Gastrocnemius medialis (tissue), 4 donors: ENCODE results near the gene DNAJB6. TPM values are rescaled to one million over a fixed set of nuclear protein-coding genes. Genes with fewer than 3 reads are reported as not detected.

Experiments used
- ATAC-seq, 2 donors: fragments of 150-250 bp; one replicate each; pipeline ENCODE4 v1.9.1; 2016
- DNase-seq, 2 donors: peaks; one replicate each; pipeline ENCODE4 v3.0.0-alpha.2; 2019
- H3K27ac ChIP-seq, 4 donors: fragments of 200-600 bp; sonication (generic); 1 replicate in 1 of 4; 2 replicates in 3 of 4; pipeline ENCODE4 v1.5.1; 2016 to 2018; ENCODE audit warnings: mild to moderate bottlenecking in 2 of 4, moderate library complexity in 1 of 4
- H3K27me3 ChIP-seq, 3 donors: fragments of 200-600 bp; sonication (generic) in 2 of 3; 1 replicate in 1 of 3; 2 replicates in 2 of 3; pipeline versions ENCODE4 v1.5.1 to v1.6.0; 2016 to 2019; ENCODE audit warnings: mild to moderate bottlenecking in 1 of 3, moderate library complexity in 1 of 3
- H3K36me3 ChIP-seq, 2 donors: fragments of 200-600 bp; sonication (generic) in 1 of 2; one replicate each; pipeline ENCODE4 v1.5.1; 2017 to 2018
- H3K4me1 ChIP-seq, 2 donors: fragments of 200-600 bp; sonication (generic) in 1 of 2; one replicate each; pipeline ENCODE4 v1.5.1; 2016 to 2017; ENCODE audit warnings: mild to moderate bottlenecking in 2 of 2
- H3K4me3 ChIP-seq, 4 donors: fragments of 200-600 bp; sonication (generic) in 3 of 4; 1 replicate in 1 of 4; 2 replicates in 3 of 4; pipeline ENCODE4 v1.5.1; 2016 to 2019; ENCODE audit warnings: mild to moderate bottlenecking in 2 of 4
- H3K9me3 ChIP-seq, 3 donors: fragments of 200-600 bp; sonication (generic) in 2 of 3; 1 replicate in 1 of 3; 2 replicates in 2 of 3; pipeline ENCODE4 v1.5.1; 2016 to 2019
- POLR2A ChIP-seq, 2 donors: fragments of 450-650 bp; IDR thresholded peaks; one replicate each; pipeline ENCODE4 v1.6.1; 2017; ENCODE audit warnings: antibody characterized with exemption in 2 of 2, mild to moderate bottlenecking in 2 of 2, moderate library complexity in 2 of 2
- in situ Hi-C, 4 donors: fragments of 200-750 bp; cut with MboI; loops; one replicate each; pipeline versions ENCODE4 v1.15.0 to v1.8.0; 2017; ENCODE audit warnings: low sequenced_read_pairs in 4 of 4
- intact Hi-C: fragments of 100-400 bp; cut with DNase I; formaldehyde crosslinking; loops from one replicate; pipeline ENCODE4 v1.15.1; 2023; ENCODE audit warnings: low total_unique reads
- total RNA-seq, 4 donors: library from RNA; depleted of rRNA; stranded (reverse); fragments of >200 nt; gene quantifications; one replicate each; pipeline versions ENCODE4 v1.1.0 to v1.2.3, GENCODE V29; 2016
- TF ChIP-seq, protein P1 (sequence below), 5 experiments: fragments of 450-650 bp in 3 of 5; fragments of 200-600 bp in 2 of 5; sonication (generic) in 2 of 5; IDR thresholded peaks in 4 of 5; conservative IDR thresholded peaks in 1 of 5; 1 replicate in 4 of 5; 2 replicates in 1 of 5; pipeline ENCODE4 v1.5.1; 2016 to 2019; ENCODE audit warnings: antibody characterized with exemption in 5 of 5, mild to moderate bottlenecking in 3 of 5, moderate library complexity in 3 of 5

Gene DNAJB6
- 100 to 1,000 TPM; 130 to 269 (median 188) TPM for total RNA-seq

GRCh38 chr7:157336383-157337315, at the start of gene DNAJB6:
TSS of gene DNAJB6 (plus strand) at chr7:157337004. CDS start at chr7:157358573, 21,569 bp downstream.
- peak; percentile 99 for TF ChIP-seq POLR2A (IDR thresholded peaks at IDR 0.05)
- TF ChIP-seq, protein P1, sequence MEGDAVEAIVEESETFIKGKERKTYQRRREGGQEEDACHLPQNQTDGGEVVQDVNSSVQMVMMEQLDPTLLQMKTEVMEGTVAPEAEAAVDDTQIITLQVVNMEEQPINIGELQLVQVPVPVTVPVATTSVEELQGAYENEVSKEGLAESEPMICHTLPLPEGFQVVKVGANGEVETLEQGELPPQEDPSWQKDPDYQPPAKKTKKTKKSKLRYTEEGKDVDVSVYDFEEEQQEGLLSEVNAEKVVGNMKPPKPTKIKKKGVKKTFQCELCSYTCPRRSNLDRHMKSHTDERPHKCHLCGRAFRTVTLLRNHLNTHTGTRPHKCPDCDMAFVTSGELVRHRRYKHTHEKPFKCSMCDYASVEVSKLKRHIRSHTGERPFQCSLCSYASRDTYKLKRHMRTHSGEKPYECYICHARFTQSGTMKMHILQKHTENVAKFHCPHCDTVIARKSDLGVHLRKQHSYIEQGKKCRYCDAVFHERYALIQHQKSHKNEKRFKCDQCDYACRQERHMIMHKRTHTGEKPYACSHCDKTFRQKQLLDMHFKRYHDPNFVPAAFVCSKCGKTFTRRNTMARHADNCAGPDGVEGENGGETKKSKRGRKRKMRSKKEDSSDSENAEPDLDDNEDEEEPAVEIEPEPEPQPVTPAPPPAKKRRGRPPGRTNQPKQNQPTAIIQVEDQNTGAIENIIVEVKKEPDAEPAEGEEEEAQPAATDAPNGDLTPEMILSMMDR (IDR thresholded peaks at IDR 0.05 in 4 of 5, conservative IDR thresholded peaks at IDR 0.05 in 1 of 5), result no peak

GRCh38 chr7:157291404-157292080, 45.3 kb upstream of the DNAJB6 start:
- Histone ChIP-seq H3K27me3 (peaks cover 0 to 3% (median 0%) of the 10 kb centered on the region in 3 donors), H3K36me3 (no peaks in the 10 kb centered on the region), H3K27ac (no peak overlapping the region), H3K4me1 (no peaks in the 10 kb centered on the region), H3K4me3 (no peak overlapping the region), H3K9me3 (no peaks in the 10 kb centered on the region)
- ATAC-seq, result no peak
- TF ChIP-seq, protein P1 (IDR thresholded peaks at IDR 0.05 in 4 of 5, conservative IDR thresholded peaks at IDR 0.05 in 1 of 5), result no peak
- TF ChIP-seq POLR2A (IDR thresholded peaks at IDR 0.05), result no peak
- no peak for DNase-seq
- in situ Hi-C loops, result no loop called here
- intact Hi-C loops, result no loop called here

More at GRCh38 chr7:157336383-157337315, at the start of gene DNAJB6:
- Histone ChIP-seq H3K27ac (peak within 1 kb of the TSS; percentile 96 to 100 (median 96)), H3K4me1 (peaks cover 35 to 38% of the 10 kb centered on the region in 2 donors), H3K9me3 (no peaks in the 10 kb centered on the region), H3K36me3 (no peaks in the 10 kb centered on the region), H3K27me3 (no peaks in the 10 kb centered on the region), H3K4me3 (peak within 1 kb of the TSS; percentile 83 to 99 (median 84))
- in situ Hi-C loops (loop anchor here in 1 of 4 donors (10.0 kb wide), 1 partner anchor 48 kb away; no protein-coding TSS in a partner anchor), intact Hi-C loops (loop anchor here (1.0 to 5.0 kb wide), 5 partner anchors 64 to 444 kb away; partner anchors contain the start of genes LMBR1 and UBE3C)
- DNase-seq (peak; percentile 90 to 91), ATAC-seq (peak; percentile 79 to 85)

DNA sequence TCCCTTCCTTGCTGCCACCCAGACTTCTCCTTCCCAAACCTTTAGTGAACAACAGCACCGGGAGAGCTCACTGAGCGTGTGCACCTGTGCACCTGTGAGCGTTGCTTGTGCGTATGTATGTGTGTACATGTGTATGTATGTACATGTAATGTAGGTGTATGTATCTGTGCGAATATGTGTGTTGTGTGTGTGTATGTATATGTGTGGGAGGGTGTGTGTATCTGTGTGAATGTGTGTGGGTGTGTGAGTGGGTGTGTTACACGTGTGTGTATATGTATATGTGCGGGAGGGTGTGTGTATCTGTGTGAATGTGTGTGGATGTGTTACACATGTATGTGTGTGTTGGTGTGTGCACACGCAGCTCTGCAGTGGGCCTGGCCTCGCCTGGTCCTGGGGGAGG, 44.5 kb upstream of the DNAJB6 start:
- in situ Hi-C loops, result no loop called here
- H3K27me3 ChIP-seq, result peaks cover 0 to 3% (median 0%) of the 10 kb centered on the region in 3 donors
- H3K27ac ChIP-seq, result no peak overlapping the region
- no peaks in the 10 kb centered on the region for H3K9me3 ChIP-seq
- DNase-seq (no peak), ATAC-seq (no peak)
- no peaks in the 10 kb centered on the region for H3K4me1 ChIP-seq
- TF ChIP-seq, protein P1 (IDR thresholded peaks at IDR 0.05 in 4 of 5, conservative IDR thresholded peaks at IDR 0.05 in 1 of 5), result no peak
- no peak for TF ChIP-seq POLR2A (IDR thresholded peaks at IDR 0.05)
- intact Hi-C loops, result no loop called here
- no peak overlapping the region for H3K4me3 ChIP-seq
- no peaks in the 10 kb centered on the region for H3K36me3 ChIP-seq

DNA sequence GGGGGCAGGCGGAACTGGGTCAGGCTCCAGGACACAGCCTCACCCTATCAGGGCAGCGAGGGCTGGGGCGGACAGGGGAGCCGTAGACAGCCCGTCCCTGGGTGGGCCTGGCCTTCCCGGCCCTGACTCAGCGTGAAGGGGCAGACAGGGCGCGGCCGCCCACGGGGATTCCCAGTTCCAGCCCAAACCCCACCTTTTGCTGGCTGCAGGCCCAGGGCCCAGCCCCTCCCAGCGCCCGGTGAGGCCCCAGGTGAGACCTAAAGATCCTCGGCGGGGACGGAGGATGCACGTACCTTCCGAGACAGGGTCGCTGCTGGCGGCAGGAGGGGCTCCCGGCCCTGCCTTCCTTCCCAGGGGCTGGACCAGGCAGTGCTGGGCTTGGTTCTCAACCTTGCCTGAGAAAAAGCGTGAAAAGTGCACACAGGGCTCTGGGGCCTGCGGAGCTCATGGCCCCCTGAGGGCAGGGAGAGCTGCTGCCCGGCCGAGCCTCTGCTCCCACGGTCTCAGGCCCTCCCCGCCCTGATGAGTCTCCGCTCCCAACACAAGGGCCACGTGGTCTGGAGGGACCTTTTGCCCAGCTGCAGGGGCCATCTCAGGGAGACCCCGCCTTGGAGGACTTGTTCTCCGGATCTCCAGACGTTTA, 43.9 kb upstream of the DNAJB6 start:
- TF ChIP-seq, protein P1 (IDR thresholded peaks at IDR 0.05 in 4 of 5, conservative IDR thresholded peaks at IDR 0.05 in 1 of 5), result no peak
- no peak for TF ChIP-seq POLR2A (IDR thresholded peaks at IDR 0.05)
- H3K27ac ChIP-seq, result no peak overlapping the region
- intact Hi-C loops (no loop called here), in situ Hi-C loops (no loop called here)
- peaks cover 0 to 3% (median 0%) of the 10 kb centered on the region in 3 donors for H3K27me3 ChIP-seq
- no peak overlapping the region for H3K4me3 ChIP-seq
- no peaks in the 10 kb centered on the region for H3K36me3 ChIP-seq
- no peak for ATAC-seq
- H3K9me3 ChIP-seq, result no peaks in the 10 kb centered on the region
- no peak for DNase-seq
- H3K4me1 ChIP-seq, result no peaks in the 10 kb centered on the region
